H1 (cell line): ENCODE results near the gene NTN1. TPM values are rescaled to one million over a fixed set of nuclear protein-coding genes. Genes with fewer than 3 reads are reported as not detected.

Experiments used
- ASH2L ChIP-seq: fragments of 200-600, 300-600 bp; sonication (generic); IDR thresholded peaks from one replicate; pipeline ENCODE4 v1.7.1; 2017; ENCODE audit warnings: low read length
- CEBPB ChIP-seq: IDR thresholded peaks from 2 replicates; pipeline ENCODE4 v1.6.1; 2012; ENCODE audit warnings: low read depth, low read length
- CREB1 ChIP-seq: IDR thresholded peaks from 2 replicates; pipeline ENCODE4 v1.6.1; 2012; ENCODE audit warnings: inconsistent platforms
- KDM5A ChIP-seq: fragments of 200-600 bp; IDR thresholded peaks from 2 replicates; pipeline ENCODE4 v1.7.1; 2012; ENCODE audit warnings: mild to moderate bottlenecking, low read length, inconsistent platforms, mixed read lengths
- RNF2 ChIP-seq: fragments of 200-900, 300-1000 bp; sonication (generic); IDR thresholded peaks from 2 replicates; pipeline ENCODE4 v1.7.1; 2016; ENCODE audit warnings: borderline replicate concordance, low read depth, mild to moderate bottlenecking, antibody characterized with exemption, low read length; ENCODE audit not compliant: poor library complexity, severe bottlenecking; ENCODE audit errors: missing control alignments
- TBP ChIP-seq: IDR thresholded peaks from 2 replicates; pipeline ENCODE4 v1.6.1; 2011; ENCODE audit warnings: low read depth, low read length, improper control_type of control experiment
- polyA plus RNA-seq, 7 experiments: library from polyadenylated mRNA; depleted of rRNA in 3 of 7; stranded (reverse) in 5 of 7; unstranded in 2 of 7; fragments of >200 nt in 5 of 7; fragments of 200-250 nt in 2 of 7; gene quantifications; 1 replicate in 5 of 7; 2 replicates in 1 of 7; 4 replicates in 1 of 7; pipeline versions ENCODE4 v1.2.1 to v1.2.3, GENCODE V29; 2011 to 2013; ENCODE audit warnings: missing spikeins in 2 of 7, mixed read lengths in 2 of 7
- total RNA-seq: library from RNA; stranded (reverse); fragmentation: NEBNext Ultra II Directional; extraction: Animal tissue kit (Norgen Biotek cat#: 25700); gene quantifications from 2 replicates; pipeline ENCODE4 v1.2.1, GENCODE V29; 2021
- TF ChIP-seq, protein P1 (sequence below): IDR thresholded peaks from 2 replicates; pipeline ENCODE4 v1.6.1; 2012; ENCODE audit warnings: inconsistent platforms
- TF ChIP-seq, protein P2 (sequence below): IDR thresholded peaks from 2 replicates; pipeline ENCODE4 v1.6.1; 2012; ENCODE audit warnings: low read length, inconsistent platforms

The NTN1 gene
- total and polyA plus RNA-seq, 2 of the 8 experiments (the other 6 are each of a cell fraction or from before 2014, with no cell fraction given) = 2.0 to 2.3 TPM

DNA sequence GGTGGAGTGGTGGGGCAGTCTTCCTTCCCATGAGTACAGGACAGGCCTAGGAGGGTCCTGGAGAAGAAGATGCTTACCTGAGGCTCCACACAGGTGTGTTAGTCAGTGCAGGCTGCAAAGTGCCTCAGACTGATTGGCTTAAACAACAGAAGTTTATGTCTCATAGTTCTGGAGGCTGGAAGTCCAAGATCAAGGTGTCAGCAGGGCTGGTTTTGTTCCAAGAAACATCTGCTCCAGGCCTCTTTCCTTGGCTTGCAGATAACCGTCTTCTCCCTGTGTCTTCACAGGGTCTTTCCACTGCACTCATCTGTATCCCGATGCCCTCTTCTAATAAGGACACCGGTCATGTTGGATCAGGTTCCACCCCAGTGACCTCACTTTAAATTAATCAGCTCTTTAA lies 153.0 kb downstream of the NTN1 start (continued):
- TF ChIP-seq, protein P1, sequence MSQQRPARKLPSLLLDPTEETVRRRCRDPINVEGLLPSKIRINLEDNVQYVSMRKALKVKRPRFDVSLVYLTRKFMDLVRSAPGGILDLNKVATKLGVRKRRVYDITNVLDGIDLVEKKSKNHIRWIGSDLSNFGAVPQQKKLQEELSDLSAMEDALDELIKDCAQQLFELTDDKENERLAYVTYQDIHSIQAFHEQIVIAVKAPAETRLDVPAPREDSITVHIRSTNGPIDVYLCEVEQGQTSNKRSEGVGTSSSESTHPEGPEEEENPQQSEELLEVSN = no peak
- TF ChIP-seq RNF2 (no peak), KDM5A (no peak), CEBPB (no peak), TBP (no peak), ASH2L (no peak), CREB1 (no peak)
- TF ChIP-seq, protein P2, sequence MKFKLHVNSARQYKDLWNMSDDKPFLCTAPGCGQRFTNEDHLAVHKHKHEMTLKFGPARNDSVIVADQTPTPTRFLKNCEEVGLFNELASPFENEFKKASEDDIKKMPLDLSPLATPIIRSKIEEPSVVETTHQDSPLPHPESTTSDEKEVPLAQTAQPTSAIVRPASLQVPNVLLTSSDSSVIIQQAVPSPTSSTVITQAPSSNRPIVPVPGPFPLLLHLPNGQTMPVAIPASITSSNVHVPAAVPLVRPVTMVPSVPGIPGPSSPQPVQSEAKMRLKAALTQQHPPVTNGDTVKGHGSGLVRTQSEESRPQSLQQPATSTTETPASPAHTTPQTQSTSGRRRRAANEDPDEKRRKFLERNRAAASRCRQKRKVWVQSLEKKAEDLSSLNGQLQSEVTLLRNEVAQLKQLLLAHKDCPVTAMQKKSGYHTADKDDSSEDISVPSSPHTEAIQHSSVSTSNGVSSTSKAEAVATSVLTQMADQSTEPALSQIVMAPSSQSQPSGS = no peak
